Osteoblast (primary cell): ENCODE measurements around the gene KCNQ4. TPM values are rescaled to one million over a fixed set of nuclear protein-coding genes. Genes with fewer than 3 reads are reported as not detected.

Experiments used
- DNase-seq: peaks from one replicate; pipeline ENCODE4 v3.0.0; 2011; ENCODE audit warnings: low spot score, mixed read lengths; ENCODE audit not compliant: insufficient read length; ENCODE audit errors: missing footprints
- H2AFZ ChIP-seq: 2 replicates; pipeline ENCODE4 v1.6.0; 2011; ENCODE audit warnings: mild to moderate bottlenecking, low read length
- H3K27ac ChIP-seq: 2 replicates; pipeline ENCODE4 v1.5.1; 2011; ENCODE audit warnings: mild to moderate bottlenecking, low read depth, low read length, moderate library complexity
- H3K27me3 ChIP-seq: 2 replicates; pipeline ENCODE4 v1.6.0; 2012; ENCODE audit warnings: mild to moderate bottlenecking, control low read depth, inconsistent platforms, low read length, moderate library complexity; ENCODE audit not compliant: insufficient read depth
- H3K36me3 ChIP-seq: 2 replicates; pipeline ENCODE4 v1.5.1; 2011; ENCODE audit warnings: mild to moderate bottlenecking, low read length, control low read depth, moderate library complexity; ENCODE audit not compliant: insufficient read depth
- H3K4me1 ChIP-seq: 2 replicates; pipeline ENCODE4 v1.5.1; 2011; ENCODE audit warnings: mild to moderate bottlenecking, low read length, control low read depth, moderate library complexity; ENCODE audit not compliant: insufficient read depth
- H3K4me2 ChIP-seq: 2 replicates; pipeline ENCODE4 v1.6.0; 2011; ENCODE audit warnings: mild to moderate bottlenecking, low read length; ENCODE audit not compliant: insufficient read depth
- H3K4me3 ChIP-seq: fragments of 200-600 bp; sonication (generic); 3 replicates; pipeline ENCODE4 v1.5.1; 2012; ENCODE audit warnings: mild to moderate bottlenecking, low read length, inconsistent platforms; ENCODE audit not compliant: insufficient read depth
- H3K79me2 ChIP-seq: 2 replicates; pipeline ENCODE4 v1.6.0; 2012; ENCODE audit warnings: mild to moderate bottlenecking, low read length, control low read depth, inconsistent platforms; ENCODE audit not compliant: insufficient read depth
- H3K9me3 ChIP-seq: 2 replicates; pipeline ENCODE4 v1.5.1; 2011; ENCODE audit warnings: low read depth, low read length, control low read depth
- H4K20me1 ChIP-seq: 2 replicates; pipeline ENCODE4 v1.6.0; 2012; ENCODE audit warnings: mild to moderate bottlenecking, low read length, control low read depth; ENCODE audit not compliant: insufficient read depth
- total RNA-seq: library from RNA; depleted of rRNA; stranded (reverse); fragments of >200 nt; gene quantifications from 2 replicates; pipeline ENCODE4 v1.2.3, GENCODE V29; 2012
- TF ChIP-seq, protein P1 (sequence below): IDR thresholded peaks from 2 replicates; pipeline ENCODE4 v1.5.1; 2011; ENCODE audit warnings: mild to moderate bottlenecking, low read depth, low read length, moderate library complexity; ENCODE audit errors: extremely low read depth

Gene KCNQ4
- total RNA-seq, 1 donor: not detected

DNA sequence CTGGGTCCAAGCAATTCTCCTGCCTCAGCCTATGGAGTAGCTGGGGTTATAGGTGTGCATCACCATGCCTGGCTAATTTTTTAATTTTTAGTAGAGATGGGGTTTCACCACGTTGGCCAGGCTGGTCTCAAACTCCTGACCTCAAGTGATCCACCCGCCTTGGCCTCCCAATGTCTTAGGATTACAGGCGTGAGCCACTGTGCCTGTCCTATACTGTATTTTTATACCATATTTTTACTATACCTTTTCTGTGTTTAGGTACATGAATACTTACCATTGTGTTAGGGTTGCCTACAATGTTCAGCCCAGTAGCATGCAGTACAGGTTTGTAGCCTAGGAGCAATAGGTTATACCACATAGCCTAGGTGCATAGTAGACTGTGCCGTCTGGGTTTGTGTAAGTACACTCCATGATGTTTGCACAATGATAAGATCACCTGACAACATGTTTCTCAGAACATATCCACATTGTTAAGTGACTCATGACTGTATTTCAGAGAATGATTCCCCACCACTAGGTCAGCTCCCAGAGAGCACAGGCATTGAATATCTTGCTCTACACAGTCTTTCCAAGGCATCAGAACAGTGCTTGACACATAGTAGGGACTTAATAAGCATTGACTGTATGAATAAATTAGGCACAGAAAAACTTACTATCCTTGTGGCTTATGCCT is 84.6 kb downstream of the KCNQ4 start:
- no peak overlapping the region for H3K4me3 ChIP-seq
- TF ChIP-seq, protein P1, sequence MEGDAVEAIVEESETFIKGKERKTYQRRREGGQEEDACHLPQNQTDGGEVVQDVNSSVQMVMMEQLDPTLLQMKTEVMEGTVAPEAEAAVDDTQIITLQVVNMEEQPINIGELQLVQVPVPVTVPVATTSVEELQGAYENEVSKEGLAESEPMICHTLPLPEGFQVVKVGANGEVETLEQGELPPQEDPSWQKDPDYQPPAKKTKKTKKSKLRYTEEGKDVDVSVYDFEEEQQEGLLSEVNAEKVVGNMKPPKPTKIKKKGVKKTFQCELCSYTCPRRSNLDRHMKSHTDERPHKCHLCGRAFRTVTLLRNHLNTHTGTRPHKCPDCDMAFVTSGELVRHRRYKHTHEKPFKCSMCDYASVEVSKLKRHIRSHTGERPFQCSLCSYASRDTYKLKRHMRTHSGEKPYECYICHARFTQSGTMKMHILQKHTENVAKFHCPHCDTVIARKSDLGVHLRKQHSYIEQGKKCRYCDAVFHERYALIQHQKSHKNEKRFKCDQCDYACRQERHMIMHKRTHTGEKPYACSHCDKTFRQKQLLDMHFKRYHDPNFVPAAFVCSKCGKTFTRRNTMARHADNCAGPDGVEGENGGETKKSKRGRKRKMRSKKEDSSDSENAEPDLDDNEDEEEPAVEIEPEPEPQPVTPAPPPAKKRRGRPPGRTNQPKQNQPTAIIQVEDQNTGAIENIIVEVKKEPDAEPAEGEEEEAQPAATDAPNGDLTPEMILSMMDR: no peak
- H2AFZ ChIP-seq: no peak overlapping the region
- H3K36me3 ChIP-seq: no peaks in the 10 kb centered on the region
- no peaks in the 10 kb centered on the region for H4K20me1 ChIP-seq
- no peaks in the 10 kb centered on the region for H3K27me3 ChIP-seq
- H3K27ac ChIP-seq: no peak overlapping the region
- H3K9me3 ChIP-seq: peaks cover 3% of the 10 kb centered on the region
- no peak for DNase-seq
- peaks cover 8% of the 10 kb centered on the region for H3K4me1 ChIP-seq
- H3K79me2 ChIP-seq: no peaks in the 10 kb centered on the region
- no peak overlapping the region for H3K4me2 ChIP-seq

- Histone ChIP-seq H3K4me1 (peaks cover 11% of the 10 kb centered on the region), H3K27ac (no peak overlapping the region), H3K36me3 (no peaks in the 10 kb centered on the region), H2AFZ (peak overlapping the region; percentile 26), H3K9me3 (peaks cover 3% of the 10 kb centered on the region), H3K4me2 (no peak overlapping the region), H3K4me3 (no peak overlapping the region), H3K79me2 (no peaks in the 10 kb centered on the region), H4K20me1 (no peaks in the 10 kb centered on the region), H3K27me3 (no peaks in the 10 kb centered on the region)
- TF ChIP-seq, protein P1: no peak
- no peak for DNase-seq
Measured at GRCh38 chr1:40870135-40870728, 86.6 kb downstream of the KCNQ4 start.

- TF ChIP-seq, protein P1: no peak
- Histone ChIP-seq H3K36me3 (no peaks in the 10 kb centered on the region), H3K4me2 (no peak overlapping the region), H3K9me3 (peaks cover 10% of the 10 kb centered on the region), H2AFZ (no peak overlapping the region), H3K4me1 (peaks cover 26% of the 10 kb centered on the region), H4K20me1 (no peaks in the 10 kb centered on the region), H3K4me3 (no peak overlapping the region), H3K79me2 (no peaks in the 10 kb centered on the region), H3K27me3 (no peaks in the 10 kb centered on the region), H3K27ac (no peak overlapping the region)
- no peak for DNase-seq
Measured at GRCh38 chr1:40872276-40872675, 88.7 kb downstream of the KCNQ4 start.

DNA sequence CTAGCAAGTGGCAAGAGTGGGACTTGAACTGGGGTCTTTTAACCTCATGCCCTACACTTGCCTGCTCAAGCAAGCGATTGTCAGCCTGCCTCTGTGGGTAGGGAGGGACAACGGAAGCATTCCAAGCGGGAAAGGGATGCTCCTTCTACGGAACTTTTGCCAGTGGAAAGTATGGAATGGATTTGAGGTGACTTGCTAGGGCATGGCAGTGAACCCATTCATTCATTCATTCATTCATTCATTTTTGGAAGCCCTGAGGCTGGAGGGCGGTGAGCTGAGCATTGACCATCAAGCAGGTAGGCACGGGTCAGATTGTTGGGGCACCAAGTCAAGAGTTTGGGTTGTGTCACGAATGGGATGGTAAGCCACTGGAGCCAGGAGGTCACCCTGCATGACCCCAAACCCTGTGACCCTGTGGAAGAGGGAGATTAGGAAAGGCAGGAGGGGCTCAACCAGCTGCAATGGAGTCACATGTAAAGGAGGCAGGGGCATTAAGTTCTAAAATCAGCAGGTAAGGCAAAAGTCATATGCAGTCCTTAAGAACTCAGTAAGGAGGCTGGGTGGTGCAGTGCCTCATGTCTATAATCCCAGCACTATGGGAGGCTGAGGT is 90.4 kb downstream of the KCNQ4 start:
- Histone ChIP-seq H3K79me2 (no peaks in the 10 kb centered on the region), H2AFZ (peak overlapping the region; percentile 69), H3K36me3 (no peaks in the 10 kb centered on the region), H3K4me3 (no peak overlapping the region), H3K4me1 (peaks cover 35% of the 10 kb centered on the region), H3K9me3 (peaks cover 10% of the 10 kb centered on the region), H3K4me2 (no peak overlapping the region), H4K20me1 (no peaks in the 10 kb centered on the region), H3K27me3 (no peaks in the 10 kb centered on the region), H3K27ac (no peak overlapping the region)
- DNase-seq: no peak
- TF ChIP-seq, protein P1: no peak
